ENCODE measurements around the gene SLC39A11. TPM values are rescaled to one million over a fixed set of nuclear protein-coding genes. Genes with fewer than 3 reads are reported as not detected.

The SLC39A11 gene
- total and polyA plus RNA-seq, 2 of the 13 experiments (the other 11 are each of a cell fraction or from before 2014, with no cell fraction given): 17.2 to 31.5 TPM

GRCh38 chr17:72604518-72604917, 488.0 kb downstream of the SLC39A11 start (continued):
- no peak for TF ChIP-seq STAT6 (CRISPR knock-in tag; IDR thresholded peaks at IDR 0.05; ENCODE audit: borderline replicate concordance)
- no peak for TF ChIP-seq GTF3A (CRISPR knock-in tag; conservative IDR thresholded peaks at IDR 0.05)
- no peak for TF ChIP-seq CSRNP1 (CRISPR knock-in tag; IDR thresholded peaks at IDR 0.05)
- TF ChIP-seq GPN1 (CRISPR knock-in tag; IDR thresholded peaks at IDR 0.05; ENCODE audit: borderline replicate concordance): no peak
- no peak for TF ChIP-seq ZNF777 (CRISPR knock-in tag; IDR thresholded peaks at IDR 0.05)
- TF ChIP-seq ZFP37 (CRISPR knock-in tag; IDR thresholded peaks at IDR 0.05; ENCODE audit: borderline replicate concordance): no peak
- no peak for TF ChIP-seq DDIT3 (CRISPR knock-in tag; IDR thresholded peaks at IDR 0.05)
- peak; percentile 90 for TF ChIP-seq ZGPAT (CRISPR knock-in tag; IDR thresholded peaks at IDR 0.05)
- no peak for TF ChIP-seq SRSF1 (optimal IDR thresholded peaks at IDR 0.05; ENCODE audit: low read depth, low read length)
- no peak for TF ChIP-seq ZIK1 (CRISPR knock-in tag; IDR thresholded peaks at IDR 0.05; ENCODE audit: borderline replicate concordance, low read depth)
- TF ChIP-seq ZNF34 (CRISPR knock-in tag; IDR thresholded peaks at IDR 0.05; ENCODE audit: borderline replicate concordance): no peak
- no peak for TF ChIP-seq ZBTB3 (CRISPR knock-in tag; IDR thresholded peaks at IDR 0.05; ENCODE audit: borderline replicate concordance, low read depth)
- TF ChIP-seq SP140L (CRISPR knock-in tag; IDR thresholded peaks at IDR 0.05; ENCODE audit: borderline replicate concordance): no peak
- no peak for TF ChIP-seq ZNF678 (CRISPR knock-in tag; IDR thresholded peaks at IDR 0.05)
- TF ChIP-seq ISL2 (CRISPR knock-in tag; IDR thresholded peaks at IDR 0.05): no peak
- peak; percentile 69 for TF ChIP-seq GABPB1 (CRISPR knock-in tag; IDR thresholded peaks at IDR 0.05)
- no peak for TF ChIP-seq TMF1 (CRISPR knock-in tag; IDR thresholded peaks at IDR 0.05; ENCODE audit: low read depth)
- no peak for TF ChIP-seq ZBTB7A (CRISPR knock-in tag; IDR thresholded peaks at IDR 0.05)
- no peak for TF ChIP-seq XBP1 (CRISPR knock-in tag; IDR thresholded peaks at IDR 0.05)
- no peak for TF ChIP-seq WIZ (CRISPR knock-in tag; IDR thresholded peaks at IDR 0.05)
- TF ChIP-seq ZNF724P (CRISPR knock-in tag; IDR thresholded peaks at IDR 0.05; ENCODE audit: borderline replicate concordance): no peak
- 0 out of 2 replicates have a peak, but pooled peaks have one; percentile 41 for TF ChIP-seq ZNF788 (CRISPR knock-in tag; IDR thresholded peaks at IDR 0.05; ENCODE audit: borderline replicate concordance)
- no peak for TF ChIP-seq HOXD1 (CRISPR knock-in tag; IDR thresholded peaks at IDR 0.05)
- no peak for TF ChIP-seq ZNF460 (CRISPR knock-in tag; IDR thresholded peaks at IDR 0.05; ENCODE audit: borderline replicate concordance)
- TF ChIP-seq ZNF260 (CRISPR knock-in tag; IDR thresholded peaks at IDR 0.05; ENCODE audit: borderline replicate concordance, low read depth): no peak
- no peak for TF ChIP-seq NFE2L2 (IDR thresholded peaks at IDR 0.05; ENCODE audit: low read length)
- TF ChIP-seq ZNF251 (CRISPR knock-in tag; IDR thresholded peaks at IDR 0.05): no peak

Data from HepG2 (cell line).